ENCODE measurements around the gene RPL10A. TPM values are rescaled to one million over a fixed set of nuclear protein-coding genes. Genes with fewer than 3 reads are reported as not detected.

RPL10A gene
- total and polyA plus RNA-seq, 2 of the 13 experiments (the other 11 are each of a cell fraction or from before 2014, with no cell fraction given) = 1,854 to 2,726 TPM

- TF ChIP-seq ZBTB14 (CRISPR knock-in tag; IDR thresholded peaks at IDR 0.05) (no peak), SMC3 (IDR thresholded peaks at IDR 0.05; ENCODE audit: low read length) (no peak), RCOR2 (CRISPR knock-in tag; IDR thresholded peaks at IDR 0.05) (no peak), ZNF414 (CRISPR knock-in tag; IDR thresholded peaks at IDR 0.05) (no peak), BCL6 (CRISPR knock-in tag; IDR thresholded peaks at IDR 0.05) (peak; percentile 67), ZFP1 (CRISPR knock-in tag; IDR thresholded peaks at IDR 0.05) (0 out of 2 replicates have a peak, but pooled peaks have one; percentile 52), ZNF180 (CRISPR knock-in tag; IDR thresholded peaks at IDR 0.05; ENCODE audit: borderline replicate concordance, low read depth) (0 out of 2 replicates have a peak, but pooled peaks have one; percentile 54), NKX3-1 (CRISPR knock-in tag; IDR thresholded peaks at IDR 0.05) (peak; percentile 52; the same call in 1 of the 2 replicates), HNRNPK (IDR thresholded peaks at IDR 0.05; ENCODE audit: low read depth, low read length, poor library complexity, severe bottlenecking) (peak; percentile 69), ZNF639 (CRISPR knock-in tag; conservative IDR thresholded peaks at IDR 0.05) (peak; percentile 41; the same call in 1 of the 2 replicates), ZNF326 (CRISPR knock-in tag; IDR thresholded peaks at IDR 0.05; ENCODE audit: borderline replicate concordance) (no peak), MIER3 (CRISPR knock-in tag; IDR thresholded peaks at IDR 0.05; ENCODE audit: borderline replicate concordance) (0 out of 2 replicates have a peak, but pooled peaks have one; percentile 80), YEATS4 (CRISPR knock-in tag; IDR thresholded peaks at IDR 0.05; ENCODE audit: borderline replicate concordance) (peak; percentile 85), SRF (IDR thresholded peaks at IDR 0.05; ENCODE audit: low read depth, low read length) (no peak), TGIF2 (CRISPR knock-in tag; IDR thresholded peaks at IDR 0.05) (0 out of 2 replicates have a peak, but pooled peaks have one; percentile 79), ZNF124 (CRISPR knock-in tag; IDR thresholded peaks at IDR 0.05) (no peak)
- TF ChIP-seq, protein P1, sequence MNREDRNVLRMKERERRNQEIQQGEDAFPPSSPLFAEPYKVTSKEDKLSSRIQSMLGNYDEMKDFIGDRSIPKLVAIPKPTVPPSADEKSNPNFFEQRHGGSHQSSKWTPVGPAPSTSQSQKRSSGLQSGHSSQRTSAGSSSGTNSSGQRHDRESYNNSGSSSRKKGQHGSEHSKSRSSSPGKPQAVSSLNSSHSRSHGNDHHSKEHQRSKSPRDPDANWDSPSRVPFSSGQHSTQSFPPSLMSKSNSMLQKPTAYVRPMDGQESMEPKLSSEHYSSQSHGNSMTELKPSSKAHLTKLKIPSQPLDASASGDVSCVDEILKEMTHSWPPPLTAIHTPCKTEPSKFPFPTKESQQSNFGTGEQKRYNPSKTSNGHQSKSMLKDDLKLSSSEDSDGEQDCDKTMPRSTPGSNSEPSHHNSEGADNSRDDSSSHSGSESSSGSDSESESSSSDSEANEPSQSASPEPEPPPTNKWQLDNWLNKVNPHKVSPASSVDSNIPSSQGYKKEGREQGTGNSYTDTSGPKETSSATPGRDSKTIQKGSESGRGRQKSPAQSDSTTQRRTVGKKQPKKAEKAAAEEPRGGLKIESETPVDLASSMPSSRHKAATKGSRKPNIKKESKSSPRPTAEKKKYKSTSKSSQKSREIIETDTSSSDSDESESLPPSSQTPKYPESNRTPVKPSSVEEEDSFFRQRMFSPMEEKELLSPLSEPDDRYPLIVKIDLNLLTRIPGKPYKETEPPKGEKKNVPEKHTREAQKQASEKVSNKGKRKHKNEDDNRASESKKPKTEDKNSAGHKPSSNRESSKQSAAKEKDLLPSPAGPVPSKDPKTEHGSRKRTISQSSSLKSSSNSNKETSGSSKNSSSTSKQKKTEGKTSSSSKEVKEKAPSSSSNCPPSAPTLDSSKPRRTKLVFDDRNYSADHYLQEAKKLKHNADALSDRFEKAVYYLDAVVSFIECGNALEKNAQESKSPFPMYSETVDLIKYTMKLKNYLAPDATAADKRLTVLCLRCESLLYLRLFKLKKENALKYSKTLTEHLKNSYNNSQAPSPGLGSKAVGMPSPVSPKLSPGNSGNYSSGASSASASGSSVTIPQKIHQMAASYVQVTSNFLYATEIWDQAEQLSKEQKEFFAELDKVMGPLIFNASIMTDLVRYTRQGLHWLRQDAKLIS (CRISPR knock-in tag; IDR thresholded peaks at IDR 0.05) = no peak
- TF ChIP-seq, protein P2, sequence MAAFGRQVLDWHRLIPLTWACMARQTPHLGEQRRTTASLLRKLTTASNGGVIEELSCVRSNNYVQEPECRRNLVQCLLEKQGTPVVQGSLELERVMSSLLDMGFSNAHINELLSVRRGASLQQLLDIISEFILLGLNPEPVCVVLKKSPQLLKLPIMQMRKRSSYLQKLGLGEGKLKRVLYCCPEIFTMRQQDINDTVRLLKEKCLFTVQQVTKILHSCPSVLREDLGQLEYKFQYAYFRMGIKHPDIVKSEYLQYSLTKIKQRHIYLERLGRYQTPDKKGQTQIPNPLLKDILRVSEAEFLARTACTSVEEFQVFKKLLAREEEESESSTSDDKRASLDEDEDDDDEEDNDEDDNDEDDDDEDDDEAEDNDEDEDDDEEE (CRISPR knock-in tag; IDR thresholded peaks at IDR 0.05) = no peak
- TF ChIP-seq, protein P3, sequence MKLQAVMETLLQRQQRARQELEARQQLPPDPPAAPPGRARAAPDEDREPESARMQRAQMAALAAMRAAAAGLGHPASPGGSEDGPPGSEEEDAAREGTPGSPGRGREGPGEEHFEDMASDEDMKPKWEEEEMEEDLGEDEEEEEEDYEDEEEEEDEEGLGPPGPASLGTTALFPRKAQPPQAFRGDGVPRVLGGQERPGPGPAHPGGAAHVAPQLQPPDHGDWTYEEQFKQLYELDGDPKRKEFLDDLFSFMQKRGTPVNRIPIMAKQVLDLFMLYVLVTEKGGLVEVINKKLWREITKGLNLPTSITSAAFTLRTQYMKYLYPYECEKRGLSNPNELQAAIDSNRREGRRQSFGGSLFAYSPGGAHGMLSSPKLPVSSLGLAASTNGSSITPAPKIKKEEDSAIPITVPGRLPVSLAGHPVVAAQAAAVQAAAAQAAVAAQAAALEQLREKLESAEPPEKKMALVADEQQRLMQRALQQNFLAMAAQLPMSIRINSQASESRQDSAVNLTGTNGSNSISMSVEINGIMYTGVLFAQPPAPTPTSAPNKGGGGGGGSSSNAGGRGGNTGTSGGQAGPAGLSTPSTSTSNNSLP (IDR thresholded peaks at IDR 0.05; ENCODE audit: low read depth, low read length) = no peak
These were observed 15.8 kb upstream of the RPL10A start, which contains the start of gene FANCE (continued) for GRCh38 chr6:35452183-35453090.
